HS-27A (cell line): ENCODE measurements around the gene ISM1.

Source experiments
- DNase-seq: peaks from one replicate; pipeline ENCODE4 v3.0.0-alpha.2; 2012; ENCODE audit warnings: low read depth, missing footprints

The ISM1 gene

GRCh38 chr20:13256606-13257005 lies 35.5 kb downstream of the ISM1 start:
- no peak for DNase-seq

GRCh38 chr20:13259921-13260320 lies 38.8 kb downstream of the ISM1 start:
- DNase-seq, result no peak

- no peak for DNase-seq
These were observed 39.7 kb downstream of the ISM1 start for GRCh38 chr20:13260650-13261279.

GRCh38 chr20:13261460-13262301 lies 40.6 kb downstream of the ISM1 start:
- DNase-seq, result peak; percentile 42

- no peak for DNase-seq
These were observed 41.2 kb downstream of the ISM1 start for GRCh38 chr20:13262302-13262650.

GRCh38 chr20:13262671-13263360 lies 41.7 kb downstream of the ISM1 start:
- DNase-seq, result no peak

GRCh38 chr20:13263451-13263850 lies 42.4 kb downstream of the ISM1 start:
- no peak for DNase-seq

GRCh38 chr20:13264907-13265306 lies 43.8 kb downstream of the ISM1 start:
- no peak for DNase-seq

- no peak for DNase-seq
These were observed 44.9 kb downstream of the ISM1 start for GRCh38 chr20:13265941-13266340.

- no peak for DNase-seq
These were observed 46.2 kb downstream of the ISM1 start for GRCh38 chr20:13267231-13267630.

- no peak for DNase-seq
These were observed 47.9 kb downstream of the ISM1 start for GRCh38 chr20:13268953-13269352.

GRCh38 chr20:13270211-13270610 lies 49.1 kb downstream of the ISM1 start:
- no peak for DNase-seq

- DNase-seq, result no peak
These were observed 50.0 kb downstream of the ISM1 start for GRCh38 chr20:13271098-13271497.

- no peak for DNase-seq
These were observed 51.2 kb downstream of the ISM1 start for GRCh38 chr20:13271977-13272975.

GRCh38 chr20:13274275-13274861 lies 53.3 kb downstream of the ISM1 start:
- no peak for DNase-seq

GRCh38 chr20:13276945-13277541 lies 56.0 kb downstream of the ISM1 start:
- DNase-seq, result no peak

- DNase-seq, result no peak
These were observed 56.7 kb downstream of the ISM1 start for GRCh38 chr20:13277663-13278295.

GRCh38 chr20:13278812-13279570 lies 57.9 kb downstream of the ISM1 start:
- no peak for DNase-seq

GRCh38 chr20:13280609-13281324 lies 59.7 kb downstream of the ISM1 start:
- no peak for DNase-seq
